Stimulated activated CD4-positive, alpha-beta T cell treated with anti-CD3 and anti-CD28 coated beads, TNF-alpha, amount 100 ng/mL, for 1 hour (primary cell): Measurements from ENCODE around the gene SORL1-AS1.
A peak's percentile ranks its signal among the peaks of the same experiment; 100 is the strongest.
"Not testable (repeated sequence)": the region's sequence is repeated elsewhere in the genome, so short reads cannot be mapped to it uniquely, and the experiment has no call there.

Source experiments
- DNase-seq, 3 donors: peaks; one replicate each; pipeline ENCODE4 v3.0.0-alpha.2; 2020; ENCODE audit warnings: low read depth in 3 of 3, low spot score in 1 of 3

SORL1-AS1 gene

DNA sequence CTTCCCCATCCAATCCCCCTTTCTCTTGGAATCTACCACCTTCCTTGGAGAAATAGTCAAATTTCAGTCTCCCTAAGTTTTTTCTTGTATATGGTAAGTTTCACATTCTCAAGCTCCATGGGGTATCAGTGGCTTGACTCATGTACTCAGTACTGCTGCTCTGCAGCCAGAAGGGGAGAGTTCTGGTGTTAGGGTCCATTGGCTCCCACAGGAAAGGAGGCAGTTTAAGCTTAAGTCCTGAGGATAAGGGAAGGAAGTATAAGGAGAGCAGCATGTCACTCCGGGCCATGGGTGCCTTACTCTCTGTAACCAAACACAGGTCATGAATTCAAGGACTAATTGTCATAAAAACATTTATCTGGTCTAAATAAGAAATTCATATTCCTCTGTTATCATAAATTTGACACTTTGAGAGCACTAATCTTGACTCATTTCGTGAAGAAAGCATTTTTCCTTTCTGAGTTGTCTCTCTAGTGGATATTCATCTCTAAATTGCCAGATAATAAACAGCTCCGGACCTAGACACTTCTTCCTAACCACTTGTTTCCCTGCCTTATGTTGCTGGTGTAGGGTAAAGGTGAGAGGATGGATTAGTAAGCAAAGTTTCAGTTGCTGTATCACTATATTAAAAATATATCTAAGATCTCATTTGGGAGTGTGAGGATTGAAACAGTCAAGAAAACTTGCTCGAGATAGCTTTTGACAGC lies 20.8 kb downstream of the SORL1-AS1 start:
- no peak for DNase-seq

DNA sequence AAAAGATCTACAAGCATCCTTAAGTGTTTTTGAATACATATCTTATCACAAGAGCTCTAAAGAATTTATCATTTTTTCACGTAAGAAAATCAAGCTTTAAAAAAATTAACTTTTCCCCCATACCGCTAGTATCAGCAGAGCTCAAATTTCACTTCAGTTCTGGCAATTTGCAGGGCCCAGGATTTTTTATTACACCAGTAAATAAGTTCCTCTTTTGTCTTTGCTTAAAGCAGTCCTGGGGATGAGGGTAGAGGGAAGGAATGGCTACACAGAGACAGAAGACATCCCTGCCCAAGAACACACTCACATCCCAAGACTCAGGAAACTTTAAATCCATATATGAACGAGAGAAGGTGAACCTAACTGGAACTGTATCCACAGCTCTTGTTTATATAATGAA lies 23.2 kb downstream of the SORL1-AS1 start:
- DNase-seq, result no peak

DNA sequence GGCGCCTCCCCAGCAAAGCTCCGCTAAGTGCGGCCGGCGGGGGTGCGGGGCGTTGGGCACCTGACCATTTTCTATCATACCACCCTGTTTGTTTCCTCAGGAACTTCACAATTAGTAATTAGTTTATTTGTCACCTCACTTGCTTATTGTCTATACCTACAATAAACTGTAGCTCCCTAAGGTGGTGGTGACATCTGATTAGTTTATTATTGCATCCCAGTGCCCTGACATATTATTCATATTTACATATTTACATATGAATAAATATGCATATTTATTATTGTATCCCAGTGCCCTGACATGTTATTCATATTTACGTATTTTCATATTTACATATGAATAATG lies 25.4 kb downstream of the SORL1-AS1 start:
- DNase-seq, result no peak

DNA sequence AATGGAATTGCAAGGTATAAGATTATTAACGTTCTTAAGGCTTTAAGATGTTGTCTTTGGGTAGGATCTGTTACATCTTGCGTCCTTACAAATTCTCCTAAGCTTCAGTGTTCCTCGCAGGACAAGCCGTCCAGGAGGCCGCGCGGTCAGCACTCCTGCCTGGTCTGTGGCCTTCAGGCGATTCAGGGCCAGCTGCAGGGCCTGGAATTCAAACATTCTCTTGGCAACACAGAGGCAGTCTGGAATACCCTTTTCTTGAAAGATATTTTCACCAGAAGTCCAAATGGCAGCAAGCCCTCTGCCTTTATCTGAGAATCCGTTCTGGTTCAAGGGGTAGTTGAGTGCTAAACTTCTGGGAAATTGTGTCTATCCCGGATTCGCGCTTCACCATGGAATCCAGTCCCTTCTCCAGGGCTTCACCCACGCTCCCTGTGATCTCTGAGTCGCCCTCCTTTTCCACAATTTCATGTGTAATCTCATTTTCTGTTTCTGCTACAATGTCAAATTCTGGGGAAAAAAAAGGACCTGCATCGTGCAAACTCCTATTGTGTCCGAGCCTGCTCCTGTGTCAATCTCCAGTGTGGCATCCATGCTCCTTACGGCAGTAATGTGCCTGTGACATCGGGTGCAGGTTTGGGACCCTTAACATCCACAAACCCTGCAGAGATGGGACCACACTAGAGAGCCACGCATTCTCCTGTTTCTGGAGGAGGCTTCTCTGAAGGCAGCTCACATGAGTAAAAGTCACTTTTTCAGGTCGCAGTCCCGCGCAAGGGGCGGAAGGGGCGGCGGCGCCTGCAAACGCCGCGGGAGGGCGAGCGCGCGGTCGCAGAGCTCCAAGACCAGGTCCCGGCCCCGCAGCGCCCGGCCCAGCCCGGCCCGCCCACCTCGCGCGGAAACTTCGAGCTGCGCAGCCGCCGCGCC lies 26.0 kb downstream of the SORL1-AS1 start:
- DNase-seq, result peak in 1 of 3 donors; percentile 45

DNA sequence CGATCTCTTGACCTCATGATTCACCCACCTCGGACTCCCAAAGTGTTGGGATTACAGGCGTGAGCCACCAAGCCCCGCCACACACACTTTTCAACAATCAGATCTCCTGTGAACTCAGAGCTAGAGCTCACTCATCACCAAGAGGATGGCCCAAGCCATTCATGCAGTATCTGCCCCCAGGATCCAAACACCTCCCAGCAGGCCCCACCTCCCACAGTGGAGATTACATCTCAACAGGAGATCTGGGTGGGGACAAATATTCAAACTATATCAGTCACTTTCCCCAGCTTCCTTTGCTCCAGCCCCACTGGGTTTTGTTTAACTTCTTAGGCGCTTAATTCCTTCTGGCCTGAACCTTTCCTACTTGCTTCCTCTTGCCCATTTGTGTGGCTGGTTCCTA lies 26.9 kb downstream of the SORL1-AS1 start:
- no peak for DNase-seq

GRCh38 chr11:121422675-121423074 lies 30.1 kb downstream of the SORL1-AS1 start:
- no peak for DNase-seq

DNA sequence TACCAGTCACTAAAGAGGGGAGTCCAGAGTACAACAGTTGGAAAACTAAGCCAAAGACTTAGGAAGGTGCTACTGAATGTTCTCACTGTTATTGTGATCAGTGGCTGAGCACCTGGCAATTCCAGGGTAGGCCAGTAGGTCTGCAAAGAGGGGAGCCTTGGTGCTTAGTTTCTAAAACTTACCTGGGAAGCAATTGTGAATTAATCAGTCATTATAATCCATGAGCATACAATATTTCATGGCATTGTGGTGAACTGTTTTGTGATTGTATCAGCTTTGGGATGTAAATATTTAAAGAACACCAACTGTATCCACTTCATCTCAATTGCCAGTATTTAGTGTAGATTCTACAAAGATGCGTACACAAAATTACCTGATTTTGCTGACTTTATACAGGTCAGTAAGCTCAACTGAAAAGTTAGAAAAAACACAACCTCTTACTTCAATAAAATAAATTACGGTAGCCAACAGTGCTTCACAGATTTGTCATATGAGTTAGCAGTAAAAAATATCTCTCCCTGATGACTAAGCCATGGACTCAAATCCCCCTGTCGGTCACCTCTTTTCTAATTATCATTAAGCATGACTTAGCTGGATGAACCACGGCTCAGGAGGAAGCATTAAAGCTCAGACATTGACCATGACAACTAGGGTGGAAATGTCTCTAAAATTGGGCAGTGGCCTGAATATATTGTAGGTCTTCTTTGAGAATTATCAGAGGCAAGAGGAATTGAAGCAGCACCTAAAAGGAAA lies 31.4 kb downstream of the SORL1-AS1 start:
- DNase-seq, result no peak

DNA sequence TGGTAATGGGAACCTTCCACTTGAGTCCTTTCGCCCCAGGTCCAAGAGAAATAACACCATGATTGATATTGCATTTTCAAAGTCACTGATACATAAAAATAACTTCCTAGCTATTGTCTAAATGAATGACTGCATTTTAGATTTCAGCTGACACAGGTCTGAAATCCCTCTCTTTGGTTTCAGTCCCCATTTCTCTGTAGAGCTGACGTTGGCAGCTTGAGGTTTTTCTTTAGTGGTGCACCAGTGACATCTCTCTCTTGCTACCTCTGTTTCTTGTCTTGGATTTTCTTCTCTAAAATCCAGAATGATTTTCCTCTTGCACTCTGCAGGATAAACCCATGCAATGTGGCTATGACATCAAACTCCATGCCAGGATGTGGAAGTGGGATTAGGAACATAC lies 32.4 kb downstream of the SORL1-AS1 start:
- DNase-seq, result no peak

- DNase-seq, result no peak
Observed at GRCh38 chr11:121419836-121420235, 32.9 kb downstream of the SORL1-AS1 start.

DNA sequence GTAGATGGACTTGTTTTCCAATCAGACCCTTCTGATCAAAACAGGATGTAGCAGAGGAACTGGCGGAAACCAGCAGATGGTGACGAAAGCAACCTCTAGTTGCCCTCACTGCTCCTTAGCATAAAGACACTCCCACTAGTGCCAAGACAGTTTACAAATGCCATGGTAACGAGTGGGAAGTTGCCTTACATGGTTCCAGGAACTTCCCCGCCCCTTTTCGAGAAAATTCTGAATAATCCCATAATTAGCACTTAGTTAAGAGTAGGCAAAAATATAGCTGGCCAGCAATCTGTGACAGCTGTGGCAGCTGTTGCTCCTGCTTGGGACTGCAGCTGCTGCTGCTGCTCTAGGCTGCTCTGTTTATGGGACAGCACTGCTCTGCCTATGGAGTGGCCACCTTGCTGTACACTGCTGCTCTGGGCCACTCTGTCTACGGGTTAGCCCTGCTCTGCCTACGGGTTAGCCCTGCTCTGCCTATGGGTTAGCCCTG lies 34.1 kb downstream of the SORL1-AS1 start:
- DNase-seq, result peak in 2 of 3 donors; percentile 14 to 18

DNA sequence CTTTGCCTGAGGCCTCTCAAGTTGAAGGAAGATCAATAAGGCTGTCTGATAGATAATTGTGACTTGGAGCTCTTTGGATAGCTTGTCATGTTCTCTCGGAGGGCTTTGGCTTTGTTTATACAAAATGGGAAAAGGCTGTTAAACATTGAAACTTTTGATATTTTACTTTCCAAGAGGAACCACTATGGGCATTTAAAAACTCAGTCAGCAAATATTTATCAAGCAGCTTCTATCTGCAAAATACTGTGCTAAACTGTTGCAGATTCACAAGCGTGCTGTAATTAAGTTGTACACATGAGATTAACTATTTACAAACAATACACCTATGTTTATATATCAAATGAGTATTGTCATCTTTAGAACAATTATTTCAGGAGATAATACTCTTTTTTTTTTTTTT lies 35.2 kb downstream of the SORL1-AS1 start:
- no peak for DNase-seq

DNA sequence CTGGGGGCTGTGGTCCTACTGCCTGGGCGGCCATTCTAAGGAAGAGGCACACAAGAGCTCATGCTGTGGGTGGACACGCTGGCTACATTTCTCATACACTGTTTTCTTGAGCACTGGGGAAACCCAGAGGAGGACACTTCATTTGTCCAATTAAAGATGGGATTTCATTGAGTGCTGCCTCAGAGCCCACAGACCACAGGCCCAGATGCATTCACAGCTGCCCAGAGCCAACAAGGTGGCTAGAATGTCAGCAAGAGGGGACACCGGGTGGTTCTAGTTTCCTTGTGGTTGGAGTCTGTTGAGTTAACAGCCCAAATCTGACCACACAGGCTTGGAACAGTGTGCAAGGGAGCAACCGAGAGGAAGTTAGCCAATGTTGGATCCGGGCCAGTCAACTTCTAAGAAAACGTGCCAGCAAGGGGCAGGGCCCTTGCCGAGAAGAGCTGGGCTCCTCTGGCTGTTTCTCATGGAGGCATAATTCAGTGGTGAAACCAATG lies 35.7 kb downstream of the SORL1-AS1 start:
- DNase-seq, result peak in 1 of 3 donors; percentile 10

GRCh38 chr11:121415856-121416255 lies 36.9 kb downstream of the SORL1-AS1 start:
- DNase-seq, result no peak

GRCh38 chr11:121414141-121414913 lies 38.4 kb downstream of the SORL1-AS1 start:
- no peak for DNase-seq

DNA sequence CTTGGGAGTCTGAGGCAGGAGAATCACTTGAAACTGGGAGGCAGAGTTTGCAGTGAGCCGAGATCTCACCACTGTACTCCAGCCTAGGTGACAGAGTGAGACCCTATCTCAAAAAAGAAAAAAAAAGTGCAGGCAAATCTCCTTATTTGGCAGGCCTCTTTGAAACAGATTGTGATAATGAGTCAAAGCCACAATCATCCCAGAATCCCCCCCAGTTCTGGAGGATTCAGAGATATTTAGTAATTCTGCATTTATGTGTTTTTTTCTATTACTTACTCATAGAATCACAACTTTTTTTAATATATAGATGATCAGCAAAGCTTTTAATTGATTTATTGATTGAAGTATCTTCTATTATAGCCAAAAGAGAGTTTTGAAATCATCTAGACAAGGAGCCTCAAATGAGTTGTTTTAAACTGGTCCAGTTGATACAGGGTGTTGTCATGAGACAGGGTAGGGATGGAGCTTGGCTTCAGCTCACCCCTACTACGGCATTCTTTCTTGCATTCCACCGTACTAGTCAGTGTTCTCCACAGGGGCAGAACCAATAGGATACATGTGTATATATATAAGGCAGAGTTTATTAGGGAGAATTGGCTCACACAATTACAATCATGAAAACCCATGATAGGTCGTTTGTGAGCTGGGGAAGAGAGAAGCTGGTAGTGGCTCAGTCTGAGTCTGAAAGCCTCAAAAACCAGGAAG lies 39.9 kb downstream of the SORL1-AS1 start:
- no peak for DNase-seq

- DNase-seq, result no peak
Observed at GRCh38 chr11:121412000-121412587, 40.7 kb downstream of the SORL1-AS1 start.

GRCh38 chr11:121411330-121411729 lies 41.4 kb downstream of the SORL1-AS1 start:
- DNase-seq, result not testable (repeated sequence)

GRCh38 chr11:121410041-121410440 lies 42.7 kb downstream of the SORL1-AS1 start:
- DNase-seq, result not testable (repeated sequence)

DNA sequence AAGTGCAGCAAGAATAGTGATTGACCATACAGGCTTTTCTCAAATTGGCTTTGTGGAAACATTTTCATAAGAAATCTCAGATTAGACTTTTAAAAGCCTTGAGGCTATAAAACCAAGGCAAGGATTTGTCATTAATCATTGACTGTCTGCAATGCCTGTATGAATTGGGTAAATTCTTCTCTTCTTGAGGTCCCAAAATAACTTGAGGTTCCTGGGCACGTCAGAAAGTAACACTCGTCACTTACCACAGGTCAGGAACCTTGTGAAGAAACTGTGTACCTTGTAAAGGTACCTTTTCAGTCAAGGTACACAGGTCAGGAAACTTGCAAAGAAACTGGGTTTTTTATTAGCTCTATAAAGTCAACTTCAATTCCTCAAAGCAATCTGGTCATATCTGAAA lies 43.9 kb downstream of the SORL1-AS1 start:
- DNase-seq, result no peak

DNA sequence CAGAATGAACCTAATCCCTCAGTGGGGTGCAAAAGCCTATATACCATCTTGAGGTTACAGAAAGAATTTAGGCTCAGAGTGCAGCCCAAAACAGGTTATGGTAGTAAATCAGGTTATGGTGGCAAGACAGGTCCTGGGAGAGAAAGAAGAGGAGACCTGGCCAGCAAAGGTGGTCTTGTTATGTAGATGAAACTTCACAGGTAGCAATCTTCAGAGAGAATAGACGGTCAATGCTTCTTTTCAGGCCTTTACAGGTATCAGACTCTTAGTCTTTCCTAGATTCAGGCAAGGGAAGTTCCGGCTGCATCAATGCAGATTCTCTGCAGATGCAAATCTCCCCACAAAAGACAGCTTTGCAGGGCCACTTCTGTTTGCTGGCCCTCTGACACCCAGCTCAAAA lies 46.5 kb downstream of the SORL1-AS1 start:
- DNase-seq, result no peak
